ENCODE measurements around the gene ZNF10.

- no peak for TF ChIP-seq ZFP30 (CRISPR knock-in tag; IDR thresholded peaks at IDR 0.05)
- TF ChIP-seq TSHZ2 (CRISPR knock-in tag; IDR thresholded peaks at IDR 0.05): no peak
- no peak for TF ChIP-seq CREB5 (CRISPR knock-in tag; IDR thresholded peaks at IDR 0.05; ENCODE audit: low read depth)
- no peak for TF ChIP-seq OSR1 (CRISPR knock-in tag; IDR thresholded peaks at IDR 0.05)
- TF ChIP-seq ESRRG (CRISPR knock-in tag; IDR thresholded peaks at IDR 0.05): no peak
These were observed 23.3 kb upstream of the ZNF10 start for GRCh38 chr12:133107121-133107520.
